ENCODE data around the gene RFLNA.

RFLNA gene

GRCh38 chr12:124307556-124307825 is 12.6 kb downstream of the RFLNA start:
- DNase-seq (ENCODE audit: low read depth) = no peak
- no peak overlapping the region for H3K4me3 ChIP-seq (replicated peaks; ENCODE audit: low read depth, low read length)
- no peak for TF ChIP-seq CTCF (IDR thresholded peaks at IDR 0.05; ENCODE audit: low read length, missing control alignments)

- H3K4me3 ChIP-seq (replicated peaks; ENCODE audit: low read depth, low read length) = no peak overlapping the region
- no peak for DNase-seq (ENCODE audit: low read depth)
- TF ChIP-seq CTCF (IDR thresholded peaks at IDR 0.05; ENCODE audit: low read length, missing control alignments) = no peak
Observed at GRCh38 chr12:124308741-124309140, 13.8 kb downstream of the RFLNA start.

- DNase-seq (ENCODE audit: low read depth) = no peak
- no peak for TF ChIP-seq CTCF (IDR thresholded peaks at IDR 0.05; ENCODE audit: low read length, missing control alignments)
- H3K4me3 ChIP-seq (replicated peaks; ENCODE audit: low read depth, low read length) = no peak overlapping the region
Observed at GRCh38 chr12:124309231-124309630, 14.3 kb downstream of the RFLNA start.

- TF ChIP-seq CTCF (IDR thresholded peaks at IDR 0.05; ENCODE audit: low read length, missing control alignments) = no peak
- DNase-seq (ENCODE audit: low read depth) = no peak
- H3K4me3 ChIP-seq (replicated peaks; ENCODE audit: low read depth, low read length) = no peak overlapping the region
Observed at GRCh38 chr12:124309744-124310143, 14.9 kb downstream of the RFLNA start.

GRCh38 chr12:124310178-124310577 is 15.3 kb downstream of the RFLNA start:
- no peak overlapping the region for H3K4me3 ChIP-seq (replicated peaks; ENCODE audit: low read depth, low read length)
- TF ChIP-seq CTCF (IDR thresholded peaks at IDR 0.05; ENCODE audit: low read length, missing control alignments) = no peak
- no peak for DNase-seq (ENCODE audit: low read depth)

GRCh38 chr12:124310785-124311184 is 15.9 kb downstream of the RFLNA start:
- DNase-seq (ENCODE audit: low read depth) = no peak
- H3K4me3 ChIP-seq (replicated peaks; ENCODE audit: low read depth, low read length) = no peak overlapping the region
- no peak for TF ChIP-seq CTCF (IDR thresholded peaks at IDR 0.05; ENCODE audit: low read length, missing control alignments)

- H3K4me3 ChIP-seq (replicated peaks; ENCODE audit: low read depth, low read length) = no peak overlapping the region
Observed at GRCh38 chr12:124311292-124312109, 16.6 kb downstream of the RFLNA start.

More at GRCh38 chr12:124311292-124312109, 16.6 kb downstream of the RFLNA start:
- no peak for TF ChIP-seq CTCF (IDR thresholded peaks at IDR 0.05; ENCODE audit: low read length, missing control alignments)
- no peak for DNase-seq (ENCODE audit: low read depth)
